HG03565 (cell line): ENCODE measurements around the gene FAM118B.
"Not testable (repeated sequence)": the region's sequence is repeated elsewhere in the genome, so short reads cannot be mapped to it uniquely, and the experiment has no call there.

Source experiments
- ATAC-seq: cut with Tn5 transposase; IDR thresholded peaks from one replicate; pipeline ENCODE4 v1.9.1; 2021; ENCODE audit warnings: mild to moderate bottlenecking, moderate library complexity; ENCODE audit not compliant: unreplicated experiment

The FAM118B gene

DNA sequence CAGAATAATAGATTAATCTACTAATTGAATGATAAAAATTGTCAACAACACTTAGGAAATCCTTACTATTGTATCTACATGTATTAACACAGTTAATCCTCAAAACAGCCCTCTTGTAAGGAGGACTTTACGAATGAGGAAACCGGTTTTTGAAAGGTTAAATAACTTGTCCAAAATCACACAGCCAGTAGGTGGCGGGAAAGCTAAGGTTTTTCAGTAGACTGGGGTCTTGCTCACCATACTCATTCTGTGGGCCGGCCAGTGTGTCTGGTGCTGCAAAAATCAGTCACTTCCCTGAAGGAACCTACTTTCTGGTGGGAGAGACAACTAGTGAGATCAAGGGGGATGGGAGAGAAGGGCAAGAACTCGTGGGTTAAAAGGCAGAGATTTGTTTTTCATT is 96.1 kb downstream of the FAM118B start:
- ATAC-seq = no peak

DNA sequence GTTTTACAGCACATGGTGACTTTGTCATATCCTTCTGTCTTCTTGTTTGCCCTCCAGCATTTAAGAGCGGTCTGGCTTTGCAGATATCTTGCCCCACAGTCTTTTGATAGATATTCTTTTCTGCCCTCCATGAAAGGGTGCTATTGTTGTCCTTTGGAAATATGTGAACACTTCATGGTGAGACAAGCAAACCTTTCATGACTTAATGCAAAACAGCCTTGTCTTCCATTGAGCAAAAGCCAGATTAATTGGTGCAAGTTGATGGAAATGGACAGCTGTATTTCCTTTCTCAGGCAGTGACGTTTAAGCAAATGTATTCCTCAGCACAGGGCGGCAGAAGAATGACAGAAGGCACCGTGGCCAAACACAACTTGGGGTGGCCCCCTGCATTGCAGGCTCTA is 96.7 kb downstream of the FAM118B start:
- ATAC-seq = no peak

DNA sequence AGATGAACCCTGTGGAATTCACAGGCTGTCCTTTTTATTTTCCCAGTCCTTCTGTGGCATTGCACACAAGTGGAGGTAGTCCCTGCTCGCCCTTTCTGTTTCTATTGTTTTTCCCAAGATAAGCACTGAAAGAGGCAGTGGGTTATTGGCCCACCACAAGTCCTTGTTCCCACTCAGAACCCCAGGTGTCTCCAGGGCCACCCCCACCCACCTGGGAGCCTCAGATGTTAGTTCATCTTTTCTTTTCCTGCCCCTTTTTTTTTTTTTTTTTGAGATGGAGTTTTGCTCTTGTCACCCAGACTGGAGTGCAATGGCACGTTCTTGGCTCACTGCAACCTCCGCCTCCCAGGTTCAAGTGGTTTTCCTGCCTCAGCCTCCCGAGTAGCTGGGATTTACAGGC is 97.2 kb downstream of the FAM118B start:
- not testable (repeated sequence) for ATAC-seq

DNA sequence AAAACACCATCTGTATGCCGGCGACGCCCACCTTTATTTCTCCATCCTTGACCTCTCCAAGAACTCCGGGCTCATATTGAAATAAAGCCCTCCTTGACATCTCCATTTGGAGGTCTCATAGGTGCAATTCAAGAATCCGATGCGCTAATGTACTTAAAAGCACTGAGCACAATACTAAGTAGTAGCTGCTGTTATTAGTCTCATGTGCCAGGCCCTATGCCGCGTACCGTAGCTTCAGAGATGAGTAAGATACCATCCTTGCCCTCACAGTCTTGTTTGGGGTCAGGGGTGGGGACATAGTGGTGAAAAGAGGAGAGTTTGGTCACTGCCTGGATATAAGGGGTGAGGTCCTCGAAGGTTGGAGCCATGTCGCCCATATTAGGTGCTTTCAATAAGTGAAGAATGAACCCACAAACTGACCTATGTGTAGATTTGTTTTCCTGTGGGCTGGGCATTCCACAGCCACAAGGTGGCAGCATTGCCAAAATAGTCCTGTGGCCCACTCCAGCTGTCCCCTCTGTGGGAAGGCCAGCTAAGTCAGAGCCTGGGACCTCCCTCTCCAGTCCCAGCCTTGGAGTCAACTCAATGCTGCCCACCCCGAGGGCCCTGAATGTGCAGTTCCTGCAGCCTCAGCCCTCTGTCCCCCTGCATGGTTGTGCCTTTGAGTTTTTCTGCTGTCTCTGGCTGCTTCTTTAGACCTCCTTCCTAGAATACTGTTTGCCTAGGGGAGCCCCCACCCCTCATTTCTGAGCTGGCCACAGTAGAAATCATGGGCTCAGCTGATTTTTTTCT is 98.8 kb downstream of the FAM118B start:
- ATAC-seq = peak; percentile 26

DNA sequence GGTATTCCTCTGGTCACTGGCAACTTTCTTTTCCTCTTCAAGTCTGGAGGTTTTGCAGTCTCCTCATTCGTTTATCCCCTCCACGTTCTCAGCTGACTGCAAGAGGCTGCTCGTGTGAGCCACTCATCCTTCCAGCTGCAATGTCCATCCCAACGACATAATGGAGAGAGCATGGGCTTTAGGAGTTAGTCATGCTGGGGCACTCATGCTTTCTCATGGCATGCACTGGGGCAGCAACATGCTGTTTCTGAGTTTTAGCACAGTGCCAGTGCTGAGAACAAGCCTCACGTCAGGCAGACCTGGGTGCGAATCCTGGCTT is 99.4 kb downstream of the FAM118B start:
- ATAC-seq = no peak

DNA sequence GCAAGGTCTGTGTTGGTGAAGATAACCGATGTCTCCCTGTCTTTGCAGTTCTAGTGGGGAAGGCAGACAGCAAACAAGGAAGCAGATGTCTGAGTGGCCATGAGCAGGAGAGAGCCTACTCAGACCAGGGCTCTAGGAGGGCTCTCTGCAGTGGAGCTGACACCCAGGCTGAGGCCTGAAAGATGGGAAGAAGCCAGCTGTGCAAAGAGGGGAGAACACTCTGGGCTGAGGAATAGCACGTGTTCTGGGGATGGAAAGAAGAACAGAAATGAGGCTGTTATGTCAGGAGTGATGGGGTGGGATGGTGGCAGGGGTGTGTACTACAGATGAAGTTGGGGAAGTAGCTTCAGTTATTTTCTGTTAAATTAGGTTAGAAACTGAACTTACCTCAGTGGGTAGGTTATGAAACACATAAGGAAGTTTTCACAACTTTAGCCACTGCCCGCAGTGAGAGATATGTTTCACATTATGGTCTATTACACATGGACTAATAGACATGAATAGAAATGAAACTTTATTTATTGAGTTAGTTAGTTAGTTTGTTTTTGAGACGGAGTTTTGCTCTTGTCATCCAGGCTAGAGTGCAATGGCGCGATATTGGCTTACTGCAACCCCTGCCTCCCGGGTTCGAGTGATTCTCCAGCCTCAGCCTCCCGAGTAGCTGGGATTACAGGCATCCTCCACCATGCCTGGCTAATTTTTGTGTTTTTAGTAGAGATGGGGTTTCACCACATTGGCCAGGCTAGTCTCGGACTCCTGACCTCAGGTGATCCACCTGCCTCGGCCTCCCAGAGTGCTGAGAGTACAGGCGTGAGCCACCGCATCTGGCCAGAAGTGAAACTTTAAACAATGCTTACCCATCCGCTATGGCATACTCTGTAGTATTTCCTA is 100.1 kb downstream of the FAM118B start:
- peak; percentile 71 for ATAC-seq
